Mesendoderm (in vitro differentiated cells): ENCODE results near the gene CDH12.
"Not testable (repeated sequence)": the region's sequence is repeated elsewhere in the genome, so short reads cannot be mapped to it uniquely, and the experiment has no call there.

ENCODE experiments used
- DNase-seq: peaks from one replicate; pipeline ENCODE4 v3.0.0; 2013
- H2AK5ac ChIP-seq: 2 replicates; pipeline ENCODE4 v1.6.1; 2013; ENCODE audit warnings: low read length, inconsistent platforms
- H2BK120ac ChIP-seq: 2 replicates; pipeline ENCODE4 v1.6.1; 2013; ENCODE audit warnings: low read depth, mild to moderate bottlenecking, low read length, moderate library complexity, mixed read lengths
- H2BK15ac ChIP-seq: replicated peaks from 2 replicates; pipeline ENCODE4 v1.6.1; 2013; ENCODE audit warnings: low read depth, mild to moderate bottlenecking, moderate library complexity
- H2BK5ac ChIP-seq: 2 replicates; pipeline ENCODE4 v1.6.1; 2013; ENCODE audit warnings: low read length, inconsistent platforms
- H3K18ac ChIP-seq: 2 replicates; pipeline ENCODE4 v1.6.1; 2013; ENCODE audit warnings: mild to moderate bottlenecking, low read length, mixed read lengths
- H3K23ac ChIP-seq: one replicate; pipeline ENCODE4 v1.6.1; 2013; ENCODE audit warnings: low read length
- H3K27ac ChIP-seq: 2 replicates; pipeline ENCODE4 v1.5.1; 2013; ENCODE audit warnings: low read depth, mild to moderate bottlenecking, inconsistent platforms, low read length, moderate library complexity
- H3K27me3 ChIP-seq: 2 replicates; pipeline ENCODE4 v1.6.1; 2013; ENCODE audit warnings: low read length, control low read depth, mild to moderate bottlenecking, inconsistent platforms; ENCODE audit not compliant: insufficient read depth, poor library complexity
- H3K36me3 ChIP-seq: 2 replicates; pipeline ENCODE4 v1.6.1; 2013; ENCODE audit warnings: low read length, inconsistent platforms; ENCODE audit not compliant: control insufficient read depth, insufficient read depth
- H3K4ac ChIP-seq: one replicate; pipeline ENCODE4 v1.6.1; 2013; ENCODE audit warnings: low read depth, mild to moderate bottlenecking, low read length, moderate library complexity
- H3K4me1 ChIP-seq: 2 replicates; pipeline ENCODE4 v1.6.1; 2013; ENCODE audit warnings: low read depth, low read length, inconsistent platforms; ENCODE audit not compliant: control insufficient read depth
- H3K4me2 ChIP-seq: 2 replicates; pipeline ENCODE4 v1.6.1; 2013; ENCODE audit warnings: low read length
- H3K4me3 ChIP-seq: 2 replicates; pipeline ENCODE4 v1.5.1; 2013; ENCODE audit warnings: mild to moderate bottlenecking, low read length
- H3K56ac ChIP-seq: one replicate; pipeline ENCODE4 v1.6.1; 2013; ENCODE audit warnings: low read length
- H3K79me1 ChIP-seq: 2 replicates; pipeline ENCODE4 v1.6.1; 2013; ENCODE audit warnings: low read length, inconsistent platforms
- H3K79me2 ChIP-seq: 2 replicates; pipeline ENCODE4 v1.6.1; 2013; ENCODE audit warnings: mild to moderate bottlenecking, low read length; ENCODE audit not compliant: control insufficient read depth, insufficient read depth
- H3K9ac ChIP-seq: 2 replicates; pipeline ENCODE4 v1.6.1; 2013; ENCODE audit warnings: low read length, inconsistent platforms
- H4K5ac ChIP-seq: one replicate; pipeline ENCODE4 v1.6.1; 2013; ENCODE audit warnings: low read length
- H4K8ac ChIP-seq: one replicate; pipeline ENCODE4 v1.6.1; 2013; ENCODE audit warnings: low read depth, mild to moderate bottlenecking, control low read depth, low read length, moderate library complexity
- WGBS: extraction: QIAGEN DNeasy Blood & Tissue Kit; methylation state at CpG from one replicate; pipeline ENCODE4 v1.1.7; 2013; ENCODE audit warnings: low lambda C conversion rate, missing lambda C conversion rate; ENCODE audit not compliant: insufficient coverage; ENCODE audit errors: extremely low coverage; 5-methylcytosine and 5-hydroxymethylcytosine counted together

Gene CDH12

DNA sequence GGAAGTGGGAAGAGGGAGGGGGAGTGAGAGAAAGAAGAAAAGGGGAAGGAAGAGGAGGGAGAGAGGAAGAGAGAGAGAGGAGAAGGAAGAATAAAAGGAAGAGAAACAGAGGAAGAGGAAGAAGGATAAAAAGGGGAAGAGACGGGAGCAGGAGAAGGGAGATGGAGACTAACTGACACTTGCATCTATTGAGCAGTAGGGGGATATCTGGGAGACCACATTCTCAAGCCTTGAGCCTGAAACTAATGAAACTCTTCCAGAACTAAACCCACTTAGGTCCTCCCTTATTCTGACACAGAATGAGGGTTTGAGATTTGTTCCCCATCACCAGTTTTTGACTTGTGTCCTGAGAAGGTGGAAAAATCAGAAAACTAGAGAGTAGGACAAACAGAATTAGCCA lies 533.3 kb downstream of the CDH12 start:
- no peak overlapping the region for H3K4ac ChIP-seq
- no peak overlapping the region for H2BK15ac ChIP-seq
- no peak overlapping the region for H4K5ac ChIP-seq
- no peak overlapping the region for H3K23ac ChIP-seq
- H3K4me1 ChIP-seq: no peaks in the 10 kb centered on the region
- no peak overlapping the region for H3K9ac ChIP-seq
- H3K27ac ChIP-seq: no peak overlapping the region
- H2BK5ac ChIP-seq: no peak overlapping the region
- H3K79me2 ChIP-seq: no peaks in the 10 kb centered on the region
- no peak overlapping the region for H3K18ac ChIP-seq
- H3K4me3 ChIP-seq: no peak overlapping the region
- H2AK5ac ChIP-seq: no peak overlapping the region
- no peak overlapping the region for H3K4me2 ChIP-seq
- no CpG with 5 or more reads among the region's 1 CpG for whole genome bisulfite sequencing
- no peak overlapping the region for H4K8ac ChIP-seq
- H3K56ac ChIP-seq: no peak overlapping the region
- H3K36me3 ChIP-seq: no peaks in the 10 kb centered on the region
- no peaks in the 10 kb centered on the region for H3K27me3 ChIP-seq
- H2BK120ac ChIP-seq: no peak overlapping the region
- DNase-seq: peak; percentile 47
- H3K79me1 ChIP-seq: no peaks in the 10 kb centered on the region

DNA sequence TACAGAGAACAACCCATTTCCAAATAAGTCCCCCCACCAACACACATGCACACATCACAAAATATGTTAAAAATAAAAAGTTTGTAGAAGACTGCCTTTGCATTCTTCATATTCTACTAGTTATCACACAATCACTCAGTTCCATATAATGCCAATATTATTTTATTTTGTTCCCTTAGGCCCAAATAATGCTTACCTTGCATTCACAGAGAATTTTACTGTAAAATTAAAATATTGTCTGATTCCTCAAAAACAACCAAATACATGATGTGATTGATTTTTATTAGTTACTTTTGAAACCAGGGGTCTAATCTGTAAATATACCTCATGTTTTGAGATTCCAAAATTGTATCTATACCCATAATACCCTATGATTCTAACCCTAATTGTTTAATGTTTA lies 536.9 kb downstream of the CDH12 start:
- no peak overlapping the region for H3K18ac ChIP-seq
- H3K27me3 ChIP-seq: no peaks in the 10 kb centered on the region
- H3K79me2 ChIP-seq: no peaks in the 10 kb centered on the region
- H3K79me1 ChIP-seq: no peaks in the 10 kb centered on the region
- no peak overlapping the region for H2BK120ac ChIP-seq
- H3K4me1 ChIP-seq: no peaks in the 10 kb centered on the region
- no peak overlapping the region for H3K4me3 ChIP-seq
- H4K5ac ChIP-seq: no peak overlapping the region
- no peak overlapping the region for H3K9ac ChIP-seq
- H3K56ac ChIP-seq: no peak overlapping the region
- H3K23ac ChIP-seq: no peak overlapping the region
- no peak overlapping the region for H4K8ac ChIP-seq
- H3K4me2 ChIP-seq: no peak overlapping the region
- no peak overlapping the region for H2BK5ac ChIP-seq
- no peak overlapping the region for H3K4ac ChIP-seq
- no peak overlapping the region for H2AK5ac ChIP-seq
- no peaks in the 10 kb centered on the region for H3K36me3 ChIP-seq
- H2BK15ac ChIP-seq: no peak overlapping the region
- H3K27ac ChIP-seq: no peak overlapping the region
- DNase-seq: no peak

DNA sequence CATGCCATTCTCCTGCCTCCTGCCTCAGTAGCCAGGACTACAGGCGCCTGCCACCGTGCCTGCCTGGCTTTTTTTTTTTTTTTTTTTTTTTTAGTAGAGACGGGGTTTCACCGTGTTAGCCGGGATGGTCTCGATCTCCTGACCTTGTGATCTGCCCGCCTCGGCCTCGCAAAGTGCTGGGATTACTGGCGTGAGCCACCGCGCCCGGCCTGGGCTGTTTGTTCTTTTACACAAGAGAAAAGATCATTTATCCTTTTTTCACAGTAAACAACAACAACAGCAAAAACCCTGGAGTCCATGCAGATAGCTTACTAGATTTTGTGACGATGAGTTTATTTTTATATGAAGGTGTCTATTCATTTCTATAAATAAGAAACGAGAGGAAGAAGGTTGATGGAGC lies 538.1 kb downstream of the CDH12 start:
- H2BK15ac ChIP-seq, H3K79me2 ChIP-seq, H3K79me1 ChIP-seq, H3K9ac ChIP-seq, H3K27ac ChIP-seq, H3K36me3 ChIP-seq, H3K23ac ChIP-seq, H2AK5ac ChIP-seq, H3K27me3 ChIP-seq, H4K8ac ChIP-seq, H3K4ac ChIP-seq, H3K4me1 ChIP-seq, H3K4me3 ChIP-seq, H3K4me2 ChIP-seq, H3K18ac ChIP-seq, H2BK5ac ChIP-seq, DNase-seq, H3K56ac ChIP-seq, H2BK120ac ChIP-seq, H4K5ac ChIP-seq: not testable (repeated sequence)
- WGBS: 100% methylated on average over 1 of the region's 15 CpGs

DNA sequence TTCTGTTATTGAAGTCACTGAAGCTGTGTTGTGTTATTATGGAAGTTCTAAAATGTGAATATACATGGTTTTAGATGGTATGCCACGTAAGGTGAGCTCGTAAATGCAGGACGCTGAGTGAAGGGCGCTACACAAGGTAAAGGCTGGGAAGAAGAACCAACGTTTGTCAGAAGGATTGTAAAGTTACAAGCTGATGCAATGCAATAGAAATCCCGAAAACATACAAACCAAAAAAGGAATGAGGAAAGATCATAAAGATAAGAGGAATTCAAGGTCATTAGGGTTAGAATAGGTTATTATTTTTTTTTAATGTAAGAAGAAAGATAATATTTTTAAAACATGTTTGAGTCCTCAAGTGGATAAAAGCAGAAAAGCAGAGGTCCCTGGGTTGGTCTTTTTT lies 538.6 kb downstream of the CDH12 start:
- H3K56ac ChIP-seq: no peak overlapping the region
- no peak overlapping the region for H3K4me3 ChIP-seq
- H2BK5ac ChIP-seq: no peak overlapping the region
- H2BK15ac ChIP-seq: no peak overlapping the region
- H2BK120ac ChIP-seq: no peak overlapping the region
- H3K23ac ChIP-seq: no peak overlapping the region
- H3K27ac ChIP-seq: no peak overlapping the region
- H3K4me2 ChIP-seq: no peak overlapping the region
- no peaks in the 10 kb centered on the region for H3K79me2 ChIP-seq
- no peak overlapping the region for H3K18ac ChIP-seq
- WGBS: no CpG with 5 or more reads among the region's 6 CpGs
- no peak for DNase-seq
- no peak overlapping the region for H3K4ac ChIP-seq
- H3K9ac ChIP-seq: no peak overlapping the region
- no peaks in the 10 kb centered on the region for H3K79me1 ChIP-seq
- no peak overlapping the region for H2AK5ac ChIP-seq
- H3K4me1 ChIP-seq: no peaks in the 10 kb centered on the region
- H4K5ac ChIP-seq: no peak overlapping the region
- no peaks in the 10 kb centered on the region for H3K36me3 ChIP-seq
- no peak overlapping the region for H4K8ac ChIP-seq
- H3K27me3 ChIP-seq: no peaks in the 10 kb centered on the region

DNA sequence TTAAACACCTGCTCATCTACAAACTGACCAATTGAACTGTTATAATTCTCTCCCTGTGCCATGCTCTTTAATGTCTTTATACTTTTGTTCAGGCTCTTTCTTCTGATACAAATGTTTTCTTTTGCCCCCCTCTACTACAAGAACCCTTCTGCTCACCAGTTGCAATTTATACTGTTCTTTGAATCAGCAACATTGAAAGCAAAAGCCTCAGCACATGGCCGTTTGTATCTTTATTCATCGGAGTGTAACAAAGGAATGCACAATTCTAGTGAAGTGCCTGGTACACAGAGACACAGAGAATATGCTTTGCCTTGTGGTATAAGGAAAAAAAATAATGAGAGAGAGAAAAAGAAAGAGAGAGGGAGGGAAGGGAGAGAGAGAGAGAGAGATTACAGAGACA lies 547.1 kb downstream of the CDH12 start:
- WGBS: no CpG with 5 or more reads among the region's 2 CpGs
- H3K27ac ChIP-seq: no peak overlapping the region
- H3K79me1 ChIP-seq: no peaks in the 10 kb centered on the region
- no peak overlapping the region for H3K9ac ChIP-seq
- no peaks in the 10 kb centered on the region for H3K4me1 ChIP-seq
- H3K56ac ChIP-seq: no peak overlapping the region
- no peaks in the 10 kb centered on the region for H3K79me2 ChIP-seq
- H2BK120ac ChIP-seq: no peak overlapping the region
- no peak overlapping the region for H3K18ac ChIP-seq
- no peak overlapping the region for H4K5ac ChIP-seq
- no peak overlapping the region for H3K4me3 ChIP-seq
- H3K4ac ChIP-seq: no peak overlapping the region
- H2AK5ac ChIP-seq: no peak overlapping the region
- H3K27me3 ChIP-seq: no peaks in the 10 kb centered on the region
- H3K23ac ChIP-seq: no peak overlapping the region
- H2BK15ac ChIP-seq: no peak overlapping the region
- no peak overlapping the region for H2BK5ac ChIP-seq
- no peak overlapping the region for H4K8ac ChIP-seq
- no peaks in the 10 kb centered on the region for H3K36me3 ChIP-seq
- no peak for DNase-seq
- H3K4me2 ChIP-seq: no peak overlapping the region

DNA sequence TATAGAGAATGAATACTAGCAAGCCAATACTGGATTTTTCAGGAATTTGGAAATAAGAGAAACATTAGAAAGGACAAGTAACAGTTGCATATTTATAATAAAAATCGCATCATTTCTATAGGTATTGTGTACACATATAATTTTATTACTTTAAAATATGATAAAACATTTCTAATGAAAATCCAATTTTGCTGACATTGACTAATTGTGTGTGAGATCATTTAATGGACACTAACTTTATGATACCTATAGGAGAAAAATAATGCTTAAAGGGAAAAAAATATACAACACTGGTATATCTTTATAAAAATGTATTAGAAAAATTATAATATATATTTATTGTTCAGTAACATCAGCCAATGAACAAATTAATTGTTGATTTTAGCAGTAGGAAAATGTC lies 557.3 kb downstream of the CDH12 start:
- H3K27ac ChIP-seq: no peak overlapping the region
- no peak overlapping the region for H3K4me3 ChIP-seq
- H4K5ac ChIP-seq: no peak overlapping the region
- H3K4me2 ChIP-seq: no peak overlapping the region
- H2BK5ac ChIP-seq: no peak overlapping the region
- H2BK15ac ChIP-seq: no peak overlapping the region
- no peak for DNase-seq
- no peak overlapping the region for H3K18ac ChIP-seq
- H3K9ac ChIP-seq: no peak overlapping the region
- H3K23ac ChIP-seq: no peak overlapping the region
- H3K4me1 ChIP-seq: no peaks in the 10 kb centered on the region
- no CpG with 5 or more reads among the region's 1 CpG for WGBS
- no peak overlapping the region for H3K56ac ChIP-seq
- H2BK120ac ChIP-seq: no peak overlapping the region
- no peaks in the 10 kb centered on the region for H3K79me1 ChIP-seq
- H4K8ac ChIP-seq: no peak overlapping the region
- H2AK5ac ChIP-seq: no peak overlapping the region
- H3K79me2 ChIP-seq: no peaks in the 10 kb centered on the region
- no peak overlapping the region for H3K4ac ChIP-seq
- H3K27me3 ChIP-seq: no peaks in the 10 kb centered on the region
- H3K36me3 ChIP-seq: no peaks in the 10 kb centered on the region
